ENCODE results near the gene APOA4.
"Not testable (repeated sequence)": the region's sequence is repeated elsewhere in the genome, so short reads cannot be mapped to it uniquely, and the experiment has no call there.

The APOA4 gene

DNA sequence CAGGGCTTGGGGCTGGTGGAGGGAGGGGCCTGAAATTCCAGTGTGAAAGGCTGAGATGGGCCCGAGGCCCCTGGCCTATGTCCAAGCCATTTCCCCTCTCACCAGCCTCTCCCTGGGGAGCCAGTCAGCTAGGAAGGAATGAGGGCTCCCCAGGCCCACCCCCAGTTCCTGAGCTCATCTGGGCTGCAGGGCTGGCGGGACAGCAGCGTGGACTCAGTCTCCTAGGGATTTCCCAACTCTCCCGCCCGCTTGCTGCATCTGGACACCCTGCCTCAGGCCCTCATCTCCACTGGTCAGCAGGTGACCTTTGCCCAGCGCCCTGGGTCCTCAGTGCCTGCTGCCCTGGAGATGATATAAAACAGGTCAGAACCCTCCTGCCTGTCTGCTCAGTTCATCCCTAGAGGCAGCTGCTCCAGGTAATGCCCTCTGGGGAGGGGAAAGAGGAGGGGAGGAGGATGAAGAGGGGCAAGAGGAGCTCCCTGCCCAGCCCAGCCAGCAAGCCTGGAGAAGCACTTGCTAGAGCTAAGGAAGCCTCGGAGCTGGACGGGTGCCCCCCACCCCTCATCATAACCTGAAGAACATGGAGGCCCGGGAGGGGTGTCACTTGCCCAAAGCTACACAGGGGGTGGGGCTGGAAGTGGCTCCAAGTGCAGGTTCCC is 6.5 kb upstream of the APOA4 start, which contains the start of gene APOC3:
APOC3 (plus strand) TSS at position 383 of the 659 bp plus-strand sequence. CDS start 676 bp downstream, outside the sequence.
- no peak for DNase-seq

DNA sequence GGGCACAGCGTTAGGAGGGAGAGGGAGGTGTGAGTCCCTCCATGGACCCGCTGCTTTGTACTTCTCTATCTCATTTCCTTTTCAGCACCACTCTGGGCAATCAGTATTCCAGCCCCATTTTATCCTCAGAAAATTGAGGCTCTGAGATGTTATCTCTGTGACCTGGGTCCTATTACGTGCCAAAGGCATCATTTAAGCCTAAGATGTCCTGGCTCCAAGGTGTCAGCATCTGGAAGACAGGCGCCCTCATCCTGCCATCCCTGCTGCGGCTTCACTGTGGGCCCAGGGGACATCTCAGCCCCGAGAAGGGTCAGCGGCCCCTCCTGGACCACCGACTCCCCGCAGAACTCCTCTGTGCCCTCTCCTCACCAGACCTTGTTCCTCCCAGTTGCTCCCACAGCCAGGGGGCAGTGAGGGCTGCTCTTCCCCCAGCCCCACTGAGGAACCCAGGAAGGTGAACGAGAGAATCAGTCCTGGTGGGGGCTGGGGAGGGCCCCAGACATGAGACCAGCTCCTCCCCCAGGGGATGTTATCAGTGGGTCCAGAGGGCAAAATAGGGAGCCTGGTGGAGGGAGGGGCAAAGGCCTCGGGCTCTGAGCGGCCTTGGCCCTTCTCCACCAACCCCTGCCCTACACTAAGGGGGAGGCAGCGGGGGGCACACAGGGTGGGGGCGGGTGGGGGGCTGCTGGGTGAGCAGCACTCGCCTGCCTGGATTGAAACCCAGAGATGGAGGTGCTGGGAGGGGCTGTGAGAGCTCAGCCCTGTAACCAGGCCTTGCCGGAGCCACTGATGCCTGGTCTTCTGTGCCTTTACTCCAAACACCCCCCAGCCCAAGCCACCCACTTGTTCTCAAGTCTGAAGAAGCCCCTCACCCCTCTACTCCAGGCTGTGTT is 5.8 kb upstream of the APOA4 start:
- no peak for DNase-seq

DNA sequence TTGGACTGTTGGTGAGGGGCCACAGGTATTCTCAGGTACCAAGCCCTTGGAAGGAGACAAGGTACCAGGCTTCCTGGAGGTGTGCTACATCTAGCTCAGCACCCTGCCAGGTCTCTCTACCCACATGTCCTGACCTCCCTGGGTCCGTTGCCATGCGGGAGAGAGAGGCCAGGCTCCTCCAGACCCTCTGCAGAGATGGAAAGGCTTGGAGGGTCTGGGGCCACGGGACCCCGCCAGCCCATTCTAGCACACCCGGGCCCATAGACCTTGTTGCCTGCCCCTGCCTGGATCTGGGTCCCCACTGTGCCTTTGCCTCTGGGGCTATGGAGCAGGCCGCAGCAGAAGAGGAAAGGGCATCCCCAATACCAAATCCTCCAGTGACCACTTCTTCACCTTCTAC is 4.4 kb upstream of the APOA4 start:
- DNase-seq = no peak

- no peak for DNase-seq
Observed at GRCh38 chr11:116826751-116827431, 3.8 kb upstream of the APOA4 start.

DNA sequence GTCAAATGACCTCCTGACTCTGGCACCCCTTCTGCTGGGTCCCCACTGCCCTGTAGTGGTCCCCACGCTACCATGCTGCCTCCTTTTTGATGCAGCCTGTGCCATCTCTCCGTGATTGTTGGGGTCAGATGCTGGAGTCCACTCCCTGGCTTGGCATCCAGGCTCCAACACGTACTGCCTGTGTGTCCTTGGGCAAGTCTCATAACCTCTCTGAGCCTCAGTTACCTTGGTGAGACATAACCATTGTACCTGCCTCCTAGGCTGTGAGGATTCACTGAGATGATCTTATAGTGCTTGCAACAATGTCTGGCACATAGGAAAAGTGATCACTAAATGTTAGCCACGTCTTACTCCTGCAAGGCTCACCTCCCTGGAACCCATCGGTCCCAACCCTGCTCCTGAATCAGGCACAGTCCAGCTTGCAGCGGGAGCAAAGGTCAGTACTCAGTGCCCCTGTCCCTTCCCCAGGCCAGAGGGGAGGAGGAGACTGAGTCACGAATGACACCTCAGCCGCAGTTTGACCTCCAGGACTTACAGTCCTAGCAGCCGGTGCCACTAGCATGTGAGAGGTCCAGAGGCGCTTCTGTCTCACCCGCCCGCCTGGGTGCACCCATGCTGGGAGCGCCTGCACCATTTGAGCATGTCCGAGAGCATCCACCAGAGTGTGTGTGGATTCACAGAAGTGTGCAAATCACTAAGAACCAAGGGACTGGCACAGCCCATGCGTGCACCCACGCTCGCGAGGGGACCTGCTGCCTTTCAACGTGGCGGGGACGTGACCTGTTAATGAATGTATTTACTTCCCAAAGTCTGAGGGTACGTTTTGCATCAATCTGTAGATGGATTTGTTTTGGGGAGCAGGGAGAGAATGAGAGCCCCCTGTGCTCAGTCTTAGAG is 3.0 kb upstream of the APOA4 start:
- DNase-seq = no peak

DNA sequence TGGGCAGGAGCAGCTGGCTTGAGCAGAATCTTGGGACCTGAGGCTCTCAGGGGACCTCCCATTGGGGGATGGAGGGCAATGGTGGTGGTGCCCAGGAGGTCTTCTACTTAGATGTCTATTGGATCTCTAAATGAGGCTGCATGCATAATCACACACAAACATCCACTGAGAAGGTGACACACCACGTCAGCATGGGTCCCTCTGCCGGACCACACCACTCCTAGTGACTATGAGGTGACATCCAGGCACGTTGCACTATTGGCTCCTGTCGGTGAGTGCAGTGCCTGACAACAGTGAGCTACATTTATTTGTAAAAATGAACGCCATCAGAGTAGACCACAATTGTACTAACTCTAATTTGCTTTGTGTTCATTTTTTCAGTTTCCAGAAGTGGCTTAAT is 2.3 kb upstream of the APOA4 start:
- no peak for DNase-seq

DNA sequence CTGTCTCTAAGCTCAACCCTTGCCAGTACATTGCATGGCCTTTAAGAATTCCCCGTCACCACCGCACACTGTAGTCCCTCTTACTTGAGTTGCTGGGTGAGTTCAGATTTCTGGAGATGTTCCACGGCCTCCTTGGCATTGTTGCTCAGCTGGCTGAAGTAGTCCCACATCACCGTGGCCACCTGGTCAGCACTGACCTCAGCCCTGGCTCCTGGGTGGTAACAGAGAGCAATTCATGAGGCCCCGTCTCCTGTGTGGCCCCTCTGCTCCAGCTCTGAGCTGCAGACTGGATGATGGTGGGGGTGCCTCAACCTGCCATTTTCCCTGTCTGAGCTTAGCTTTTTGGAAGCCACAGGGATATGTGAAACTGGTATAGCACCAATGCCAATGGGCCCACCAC is 529 bp downstream of the APOA4 start:
- no peak for DNase-seq

DNA sequence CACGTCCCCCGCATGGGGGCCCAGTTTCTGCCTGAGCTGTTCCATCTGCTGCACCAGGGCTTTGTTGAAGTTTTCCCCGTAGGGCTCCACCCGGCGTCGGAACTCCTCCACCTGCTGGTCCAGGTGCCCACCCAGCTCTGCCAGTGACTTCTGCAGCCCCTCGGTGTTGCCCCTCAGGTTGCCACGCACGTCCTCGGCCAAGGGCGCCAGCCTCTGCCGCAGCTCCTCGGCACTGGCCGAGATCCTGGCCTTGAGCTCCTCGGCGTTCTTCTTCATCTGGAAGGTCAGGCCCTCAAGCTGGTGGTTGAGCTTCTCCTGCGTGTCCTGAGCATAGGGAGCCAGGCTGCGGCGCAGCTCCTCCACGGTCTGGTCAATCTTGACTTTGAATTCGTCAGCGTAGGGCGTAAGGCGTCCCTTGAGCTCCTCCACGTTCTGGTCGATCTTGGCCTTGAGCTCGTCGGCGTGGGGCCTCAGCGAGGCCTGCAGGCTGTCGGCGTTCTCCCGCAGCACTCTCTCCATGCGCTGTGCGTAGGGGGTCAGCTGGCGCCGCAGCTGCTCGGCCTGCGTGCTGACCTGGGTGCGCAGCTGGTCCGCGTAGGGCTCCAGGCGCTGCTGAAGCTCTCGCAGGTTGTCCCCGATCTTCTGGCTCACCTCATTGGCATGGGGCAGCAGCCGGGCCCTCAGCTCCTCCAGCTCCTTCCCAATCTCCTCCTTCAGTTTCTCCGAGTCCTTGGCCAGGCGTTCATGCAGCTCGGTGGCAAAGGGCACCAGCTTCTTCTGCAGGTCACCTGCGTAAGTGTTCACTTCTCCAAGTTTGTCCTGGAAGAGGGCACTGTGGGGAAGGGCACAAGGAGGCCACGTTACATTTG is 1.8 kb downstream of the APOA4 start:
- DNase-seq = no peak

DNA sequence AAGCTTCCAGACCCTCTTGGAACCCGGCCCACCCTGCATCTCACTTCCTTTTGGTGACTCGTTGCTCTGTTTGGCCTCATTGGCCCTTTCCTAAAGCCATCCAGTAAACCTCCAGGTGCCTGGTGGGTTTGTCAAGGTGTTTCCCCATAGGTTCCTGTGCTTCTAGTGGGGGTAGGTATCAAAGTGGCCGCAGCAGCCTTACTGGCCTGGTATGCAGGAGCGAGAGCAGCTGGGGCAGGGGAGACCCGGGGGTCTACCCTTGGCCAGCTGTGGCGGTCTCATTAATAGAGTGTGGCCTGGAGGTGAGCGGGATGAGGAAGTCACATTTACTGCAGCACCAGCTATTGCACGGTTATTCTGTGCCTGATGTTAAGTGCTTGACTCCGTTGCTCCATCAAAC is 4.1 kb downstream of the APOA4 start:
- no peak for DNase-seq

GRCh38 chr11:116814502-116814901 is 8.6 kb downstream of the APOA4 start:
- no peak for DNase-seq

GRCh38 chr11:116813781-116814471 is 9.2 kb downstream of the APOA4 start:
- no peak for DNase-seq

- no peak for DNase-seq
Observed at GRCh38 chr11:116813170-116813569, 9.9 kb downstream of the APOA4 start.

DNA sequence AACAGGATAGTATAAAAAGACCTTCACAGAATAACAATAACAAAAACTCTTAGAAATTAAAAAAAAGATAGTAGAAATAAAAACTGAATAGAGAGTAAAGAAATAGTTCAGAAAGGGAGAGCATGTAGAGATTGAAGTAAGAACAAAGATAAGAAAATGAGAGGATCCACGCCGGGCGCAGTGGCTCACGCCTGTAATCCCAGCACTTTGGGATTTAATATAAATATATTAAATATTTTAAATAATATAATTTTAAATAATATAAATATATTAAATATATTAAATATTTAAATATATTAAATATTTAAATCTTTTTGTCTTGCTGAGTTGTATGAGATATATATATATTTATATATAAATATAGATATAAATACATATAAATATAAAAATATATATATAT is 11.0 kb downstream of the APOA4 start:
- no peak for DNase-seq

- no peak for DNase-seq
Observed at GRCh38 chr11:116811194-116811593, 11.9 kb downstream of the APOA4 start.

DNA sequence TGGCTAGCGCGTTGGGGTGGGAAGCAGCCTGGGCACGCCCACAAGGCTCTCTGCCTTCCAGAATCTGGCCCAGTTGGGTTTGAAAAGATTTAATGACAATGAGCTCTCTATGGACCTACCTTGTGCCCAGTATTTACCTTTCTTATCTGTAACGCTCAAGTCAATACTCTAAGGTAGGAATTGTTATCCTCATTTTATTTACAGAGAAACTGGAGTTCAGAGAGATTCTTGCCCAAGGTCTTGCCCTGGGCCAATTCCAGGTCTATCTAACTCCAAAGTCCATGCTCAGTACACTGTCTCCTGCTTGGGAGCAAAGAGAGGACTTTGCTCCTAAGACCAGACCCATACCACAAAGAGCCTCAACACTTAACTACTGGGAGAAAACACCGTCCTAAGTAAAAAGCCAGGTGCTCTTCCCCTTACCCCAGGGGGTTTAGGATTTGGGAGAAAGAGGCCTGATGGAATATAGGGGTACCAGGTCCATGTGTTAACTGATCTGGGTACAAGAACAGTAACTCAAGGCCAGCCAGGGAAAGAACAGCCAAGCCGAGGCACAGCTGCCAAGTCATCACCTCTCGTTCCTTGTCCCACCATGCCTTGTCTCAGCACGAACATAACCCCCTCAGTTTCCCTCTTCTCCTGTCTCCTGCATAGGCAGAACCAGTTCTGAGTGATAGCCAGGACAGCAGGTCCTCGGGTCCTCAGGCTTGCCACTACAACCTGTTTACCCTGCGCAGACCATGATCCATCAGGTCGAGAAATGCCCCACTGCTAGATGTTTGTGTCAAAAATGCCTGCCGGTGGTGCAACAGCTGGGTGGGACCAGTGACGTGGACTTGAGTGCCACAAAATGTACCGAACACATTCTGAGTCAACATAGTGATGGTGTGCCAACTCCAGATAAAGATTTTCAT is 14.6 kb downstream of the APOA4 start:
- DNase-seq = no peak

- no peak for DNase-seq
Observed at GRCh38 chr11:116807601-116808261, 15.4 kb downstream of the APOA4 start.

DNA sequence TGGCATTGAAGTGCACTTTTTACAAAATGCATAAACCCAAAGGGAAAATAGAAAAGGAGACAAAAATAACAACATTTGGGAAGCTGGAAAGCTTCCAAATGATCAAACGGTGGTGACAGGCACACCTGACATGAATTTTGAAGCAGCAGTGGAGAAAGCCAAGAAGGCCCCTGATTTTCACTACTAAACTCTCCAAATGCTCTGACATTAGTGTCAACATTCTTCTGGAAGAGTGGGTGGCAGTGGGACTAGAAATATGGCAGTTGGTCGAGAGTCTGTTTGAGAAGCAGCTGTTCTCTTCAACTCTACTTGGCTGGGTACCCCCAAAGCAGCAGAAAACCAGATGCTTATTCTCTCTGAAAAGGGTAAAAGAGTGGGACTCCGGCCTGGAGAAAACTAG is 19.1 kb downstream of the APOA4 start:
- no peak for DNase-seq

DNA sequence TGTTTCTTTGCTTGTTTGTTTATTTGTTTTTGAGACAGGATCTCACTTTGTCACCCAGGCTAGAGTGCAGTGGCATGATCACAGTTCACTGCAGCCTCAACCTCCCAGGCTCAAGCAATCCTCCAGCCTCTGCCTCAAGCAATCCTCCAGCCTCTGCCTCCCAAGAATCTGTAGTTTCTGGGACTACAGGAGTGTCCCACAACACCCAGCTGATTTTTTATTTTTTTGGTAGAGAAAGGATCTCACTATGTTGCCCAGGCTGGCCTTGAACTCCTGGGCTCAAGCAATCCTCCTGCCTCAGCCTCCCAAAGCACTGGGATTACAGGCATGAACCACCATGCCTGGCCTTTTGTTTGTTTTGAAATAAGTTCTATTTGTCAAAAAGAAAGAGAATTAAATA is 21.4 kb downstream of the APOA4 start:
- not testable (repeated sequence) for DNase-seq

DNA sequence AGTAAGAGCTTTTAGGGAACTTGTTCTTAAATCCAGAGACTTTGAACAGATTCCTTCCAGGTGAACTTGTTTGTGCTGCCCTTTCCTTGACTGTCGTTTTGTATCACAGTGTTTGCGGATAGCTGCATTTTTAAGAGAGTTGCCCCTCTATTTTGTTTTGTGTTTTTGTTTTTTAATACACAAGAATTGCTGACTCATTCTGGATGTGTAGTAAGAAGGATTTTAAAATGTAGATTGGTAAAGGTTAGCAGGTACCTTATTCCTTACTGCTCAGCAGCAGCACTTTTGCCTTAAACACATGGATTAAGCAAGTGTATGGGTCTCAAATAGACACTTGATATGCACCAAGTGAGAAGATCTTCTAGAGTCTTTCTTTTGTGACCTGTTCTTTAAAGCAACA is 22.5 kb downstream of the APOA4 start:
- no peak for DNase-seq
